Heart left ventricle (tissue), 13 donors: ENCODE results near the gene AFAP1.

Experiments
- CTCF ChIP-seq, 12 donors: fragments of 200-600 bp; sonication (generic) in 4 of 12; IDR thresholded peaks; one replicate each; pipeline versions ENCODE4 v1.5.0 to v1.8.0; 2018 to 2022; ENCODE audit warnings: antibody characterized with exemption in 12 of 12, mild to moderate bottlenecking in 5 of 12
- POLR2A ChIP-seq, 2 donors: fragments of 450-650 bp; IDR thresholded peaks; one replicate each; pipeline ENCODE4 v1.6.1; 2017; ENCODE audit warnings: antibody characterized with exemption in 2 of 2, mild to moderate bottlenecking in 2 of 2, moderate library complexity in 2 of 2
- donor health status: ischemic (EF 13 %, LVEDD 7.1; RV severe dilation, severe dysfunction).
- donor health status: DM: no; HTN: yes; CAD: no.
- donor health status: DM: no; HTN: no; CAD: no.
- donor health status: ischemic (EF 25% LVEDD 6.9; RV normal size, moderate dysfunction).
- donor health status: ischemic (EF 25% LVEDD 5.7; RV mildly dilated, moderate dysfunction).
- donor health status: ischemic (EF 35%, LVEDD 5.7; RV mildly dilated, moderate dysfunction).
- donor health status: nonischemic (EF 11% LVEDD 7.7; RV severe dilation, severe dysfunction).
- donor health status: DM: yes; HTN: yes; CAD: no.
- donor health status: PGD.
- donor health status: ischemic (EF 29% LVEDD 5.4; RV normal size, mild dysfunction).
- donor health status: nonischemic (EF 23%, LVEDD 6.1; RV moderate dilation, normal function).

- TF ChIP-seq CTCF (IDR thresholded peaks at IDR 0.05) (no peak), POLR2A (IDR thresholded peaks at IDR 0.05) (no peak)
Measured at GRCh38 chr4:7807351-7807921, 132.2 kb downstream of the AFAP1 start.
